B cell (primary cell): ENCODE data around the gene TMEM19. TPM values are rescaled to one million over a fixed set of nuclear protein-coding genes. Genes with fewer than 3 reads are reported as not detected.

Source experiments
- ATAC-seq: fragments of 200-7000 bp; cut with Tn5 transposase; one replicate; pipeline ENCODE4 v1.10.0; 2021; ENCODE audit warnings: low read depth, mild to moderate bottlenecking, moderate number of reproducible peaks, moderate library complexity
- CTCF ChIA-PET: fragments of 350-600 bp; sonication (Branson Sonifier 250); formaldehyde crosslinking; loops from one replicate; lab custom pipeline; 2021; ENCODE audit warnings: antibody characterized with exemption, inconsistent platforms; lab: Charles Lee
- POLR2A ChIA-PET: fragments of 350-600 bp; sonication (Branson Sonifier 250); formaldehyde crosslinking; loops from one replicate; lab custom pipeline; 2021; ENCODE audit warnings: antibody characterized with exemption; lab: Charles Lee
- DNase-seq: peaks from one replicate; pipeline ENCODE4 v3.0.0; 2013
- H2AFZ ChIP-seq: 2 replicates; pipeline ENCODE4 v1.6.1; 2012; ENCODE audit warnings: mild to moderate bottlenecking, low read depth, low read length; ENCODE audit not compliant: insufficient read depth, poor library complexity, severe bottlenecking
- H3K27ac ChIP-seq, 2 donors: 1 replicate in 1 of 2; 2 replicates in 1 of 2; pipeline ENCODE4 v1.5.1; 2012 to 2013; ENCODE audit warnings: low read length in 2 of 2, mild to moderate bottlenecking in 2 of 2, moderate library complexity in 1 of 2
- H3K27me3 ChIP-seq, 4 experiments: fragments of 200-600 bp in 1 of 4; sonication (generic) in 1 of 4; replicated peaks in 1 of 4; 1 replicate in 2 of 4; 2 replicates in 2 of 4; pipeline versions ENCODE4 v1.6.1 to v1.7.0; 2013 to 2016; ENCODE audit warnings: low read length in 3 of 4, mild to moderate bottlenecking in 2 of 4, mixed read lengths in 1 of 4, moderate library complexity in 1 of 4; ENCODE audit not compliant: insufficient read depth in 4 of 4, control insufficient read depth in 3 of 4; ENCODE audit errors: control extremely low read depth in 1 of 4
- H3K36me3 ChIP-seq, 2 experiments: replicated peaks in 1 of 2; 1 replicate in 1 of 2; 2 replicates in 1 of 2; pipeline versions ENCODE4 v1.6.1 to v1.7.1; 2013; ENCODE audit warnings: low read length in 1 of 2; ENCODE audit not compliant: insufficient read depth in 2 of 2, control insufficient read depth in 1 of 2; ENCODE audit errors: control extremely low read depth in 1 of 2, extremely low read depth in 1 of 2
- H3K4me1 ChIP-seq, 2 donors: fragments of 200-600 bp in 1 of 2; sonication (generic) in 1 of 2; 1 replicate in 1 of 2; 2 replicates in 1 of 2; pipeline versions ENCODE4 v1.5.1 to v1.6.1; 2013 to 2017; ENCODE audit warnings: low read length in 2 of 2; ENCODE audit not compliant: control insufficient read depth in 2 of 2, insufficient read depth in 2 of 2
- H3K4me2 ChIP-seq: replicated peaks from 2 replicates; pipeline ENCODE3; 2012; ENCODE audit warnings: mild to moderate bottlenecking, low read depth, low read length; ENCODE audit not compliant: poor library complexity, severe bottlenecking
- H3K4me3 ChIP-seq, 5 experiments: fragments of 200-600 bp in 1 of 5; sonication (generic) in 1 of 5; 1 replicate in 3 of 5; 2 replicates in 2 of 5; pipeline versions ENCODE4 v1.5.1 to v1.7.0; 2011 to 2016; ENCODE audit warnings: low read length in 4 of 5, mild to moderate bottlenecking in 4 of 5, low read depth in 2 of 5, control low read depth in 1 of 5, moderate library complexity in 1 of 5; ENCODE audit not compliant: insufficient read depth in 1 of 5; ENCODE audit errors: control extremely low read depth in 1 of 5, extremely low read depth in 1 of 5
- H3K79me2 ChIP-seq: fragments of 200-600 bp; sonication (generic); one replicate; pipeline ENCODE4 v1.6.0; 2016; ENCODE audit warnings: low read length; ENCODE audit not compliant: control insufficient read depth, insufficient read depth
- H3K9ac ChIP-seq: fragments of 200-600 bp; sonication (generic); 2 replicates; pipeline ENCODE4 v1.6.1; 2017; ENCODE audit warnings: mild to moderate bottlenecking, low read length, moderate library complexity
- H3K9me3 ChIP-seq, 3 donors: one replicate each; pipeline versions ENCODE4 v1.6.1 to v1.7.1; 2013; ENCODE audit warnings: low read length in 2 of 3; ENCODE audit not compliant: control insufficient read depth in 2 of 3, insufficient read depth in 1 of 3; ENCODE audit errors: control extremely low read depth in 1 of 3
- H4K20me1 ChIP-seq: 2 replicates; pipeline ENCODE4 v1.6.0; 2012; ENCODE audit warnings: mild to moderate bottlenecking, low read length; ENCODE audit not compliant: insufficient read depth, control insufficient read depth, poor library complexity, severe bottlenecking
- H3K27ac Mint-ChIP-seq: one replicate; pipeline ENCODE4 v1.8.0; 2021; ENCODE audit warnings: mixed read lengths
- H3K27me3 Mint-ChIP-seq: one replicate; pipeline ENCODE4 v1.8.0; 2021; ENCODE audit warnings: mixed read lengths
- H3K4me1 Mint-ChIP-seq: one replicate; pipeline ENCODE4 v1.8.0; 2021; ENCODE audit warnings: mixed read lengths
- H3K4me3 Mint-ChIP-seq: one replicate; pipeline ENCODE4 v1.8.0; 2021; ENCODE audit warnings: mixed read lengths
- H3K9me3 Mint-ChIP-seq: one replicate; pipeline ENCODE4 v1.8.0; 2022; ENCODE audit warnings: mixed read lengths; ENCODE audit not compliant: insufficient read depth
- EZH2 ChIP-seq: IDR thresholded peaks from 2 replicates; pipeline ENCODE4 v1.6.1; 2012; ENCODE audit warnings: borderline replicate concordance, low read depth, mild to moderate bottlenecking, moderate library complexity, low read length; ENCODE audit not compliant: insufficient read depth, poor library complexity, severe bottlenecking
- WGBS: methylation state at CpG from one replicate; pipeline ENCODE4 v1.1.5; 2013; ENCODE audit warnings: missing lambda C conversion rate; ENCODE audit not compliant: insufficient coverage; 5-methylcytosine and 5-hydroxymethylcytosine counted together
- intact Hi-C: fragments of 100-400 bp; cut with micrococcal nuclease; formaldehyde crosslinking; loops from one replicate; pipeline ENCODE4 v1.10.0; 2022
- polyA plus RNA-seq: library from polyadenylated mRNA; depleted of rRNA; stranded (reverse); fragments of >200 nt; gene quantifications from 2 replicates; pipeline ENCODE4 v1.2.3, GENCODE V29; 2012
- total RNA-seq, 2 donors: library from RNA; stranded (reverse); fragments of 120-200 nt in 1 of 2; gene quantifications; 1 replicate in 1 of 2; 2 replicates in 1 of 2; pipeline versions ENCODE4 v1.2.3 to v1.2.4, GENCODE V29; 2013 to 2022
- TF ChIP-seq, protein P1 (sequence below): fragments of 200-600 bp; IDR thresholded peaks from one replicate; pipeline ENCODE4 v1.8.0; 2022; ENCODE audit warnings: antibody characterized with exemption, mild to moderate bottlenecking

Gene TMEM19
- total and polyA plus RNA-seq, 2 donors (not counting 1 experiment from before 2014, with no cell fraction given) = 39.4 to 53.6 TPM

DNA sequence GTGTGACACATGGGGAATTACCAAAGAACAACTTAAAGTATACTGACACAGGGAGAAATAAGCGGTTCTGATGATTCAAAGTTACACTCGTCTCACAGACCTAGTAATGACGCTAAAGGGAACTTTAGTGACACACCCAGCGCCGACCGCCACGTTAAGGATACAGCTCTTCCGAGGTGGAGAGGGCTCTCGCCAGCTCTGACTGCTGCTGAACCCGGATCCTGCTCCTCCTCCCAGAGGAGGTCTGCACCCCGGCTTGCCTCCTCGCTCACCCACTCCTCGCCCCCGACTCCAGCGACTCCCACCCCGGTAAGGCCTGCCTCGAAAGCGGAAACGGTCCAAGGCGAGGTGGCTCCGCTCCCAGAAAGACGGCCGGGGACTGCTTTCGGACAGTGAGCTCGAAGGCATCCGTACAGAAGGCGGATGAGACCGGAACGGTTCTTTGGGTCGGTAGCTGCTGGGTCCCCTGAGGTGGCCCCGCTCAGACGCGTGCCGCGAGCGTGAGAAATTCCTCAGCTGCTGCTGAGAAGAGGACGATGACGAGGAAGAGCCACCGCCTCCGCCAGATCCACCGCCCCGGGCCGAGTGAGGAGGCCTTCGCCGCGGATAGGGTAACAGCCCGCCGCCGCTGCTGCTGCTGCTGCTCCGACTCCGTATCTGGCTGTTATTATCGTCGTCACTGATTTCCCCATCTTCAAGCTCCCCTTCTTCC, 22.9 kb upstream of the TMEM19 start:
- no peaks in the 10 kb centered on the region for H3K27me3 ChIP-seq
- H3K4me1 ChIP-seq = peaks cover 28% of the 10 kb centered on the region in 2 donors
- Mint-ChIP-seq H3K9me3 (no peaks in the 10 kb centered on the region), H3K4me3 (peak overlapping the region; percentile 96), H3K27me3 (no peaks in the 10 kb centered on the region), H3K4me1 (peaks cover 56% of the 10 kb centered on the region), H3K27ac (peak overlapping the region; percentile 100)
- H3K27ac ChIP-seq = peak overlapping the region; percentile 93 to 97
- intact Hi-C loops = loop anchor here (1.0 to 10.0 kb wide), 6 partner anchors 26 to 1420 kb away; partner anchors contain the start of genes CNOT2 and RAB21
- peak overlapping the region; percentile 82 to 97 (median 88) for H3K4me3 ChIP-seq
- ChIA-PET POLR2A (interaction anchor here (0.6 to 2.7 kb wide), 7 partner anchors 23 to 126 kb away, joined by 3 to 95 read pairs (median 6); partner anchors contain the start of genes RAB21 and TMEM19), CTCF (interaction anchor here (0.5 to 11.6 kb wide), 13 partner anchors 12 to 177 kb away, joined by 3 to 116 read pairs (median 4); partner anchors contain the start of genes RAB21 and TMEM19)
- H2AFZ ChIP-seq = peak overlapping the region; percentile 79
- H3K36me3 ChIP-seq = peaks cover 8 to 21% of the 10 kb centered on the region in 2 experiments
- peaks cover 30% of the 10 kb centered on the region for H4K20me1 ChIP-seq
- ATAC-seq (peak; percentile 9), DNase-seq (peak; percentile 84)
- no peak for TF ChIP-seq EZH2
- TF ChIP-seq, protein P1, sequence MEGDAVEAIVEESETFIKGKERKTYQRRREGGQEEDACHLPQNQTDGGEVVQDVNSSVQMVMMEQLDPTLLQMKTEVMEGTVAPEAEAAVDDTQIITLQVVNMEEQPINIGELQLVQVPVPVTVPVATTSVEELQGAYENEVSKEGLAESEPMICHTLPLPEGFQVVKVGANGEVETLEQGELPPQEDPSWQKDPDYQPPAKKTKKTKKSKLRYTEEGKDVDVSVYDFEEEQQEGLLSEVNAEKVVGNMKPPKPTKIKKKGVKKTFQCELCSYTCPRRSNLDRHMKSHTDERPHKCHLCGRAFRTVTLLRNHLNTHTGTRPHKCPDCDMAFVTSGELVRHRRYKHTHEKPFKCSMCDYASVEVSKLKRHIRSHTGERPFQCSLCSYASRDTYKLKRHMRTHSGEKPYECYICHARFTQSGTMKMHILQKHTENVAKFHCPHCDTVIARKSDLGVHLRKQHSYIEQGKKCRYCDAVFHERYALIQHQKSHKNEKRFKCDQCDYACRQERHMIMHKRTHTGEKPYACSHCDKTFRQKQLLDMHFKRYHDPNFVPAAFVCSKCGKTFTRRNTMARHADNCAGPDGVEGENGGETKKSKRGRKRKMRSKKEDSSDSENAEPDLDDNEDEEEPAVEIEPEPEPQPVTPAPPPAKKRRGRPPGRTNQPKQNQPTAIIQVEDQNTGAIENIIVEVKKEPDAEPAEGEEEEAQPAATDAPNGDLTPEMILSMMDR = no peak
- peaks cover 79% of the 10 kb centered on the region for H3K79me2 ChIP-seq
- no peaks in the 10 kb centered on the region for H3K9me3 ChIP-seq
- under 1% methylated on average over 53 of the region's 53 CpGs for WGBS
- peak overlapping the region; percentile 73 for H3K4me2 ChIP-seq
- peak overlapping the region; percentile 83 for H3K9ac ChIP-seq
